HepG2 (cell line): ENCODE results near the gene AIFM1. TPM values are rescaled to one million over a fixed set of nuclear protein-coding genes. Genes with fewer than 3 reads are reported as not detected.

Source experiments
- ATAC-seq: fragments of 200-7000 bp; cut with Tn5 transposase; 3 replicates; pipeline ENCODE4 v1.9.1; 2020; ENCODE audit warnings: mild to moderate bottlenecking, moderate library complexity
- BruUV-seq: library from RNA; stranded (reverse); fragments of 400-500 nt; replicated peaks from 2 replicates; lab custom pipeline; 2021; lab: Mats Ljungman, UMichigan
- CTCF ChIA-PET: fragments of 300-600 bp; formaldehyde crosslinking; extraction: SDS; loops from one replicate; lab custom pipeline; 2021; ENCODE audit warnings: low total read pairs, inconsistent platforms, low intra/inter-chr PET ratio; lab: Yijun Ruan, JAX
- POLR2A ChIA-PET: fragments of 350-600 bp; sonication (Branson Sonifier 250); formaldehyde crosslinking; loops from one replicate; lab custom pipeline; 2020; ENCODE audit warnings: antibody characterized with exemption, inconsistent platforms; lab: Yijun Ruan, JAX
- DNase-seq: peaks from one replicate; pipeline ENCODE4 v3.0.0-alpha.2; 2015; ENCODE audit warnings: low spot score
- FAIRE-seq: peaks from 3 replicates; lab custom pipeline; 2011; peaks lifted over from hg19 to GRCh38; lab: Jason Lieb, UNC
- H2AFZ ChIP-seq: one replicate; pipeline ENCODE4 v1.6.1; 2011; ENCODE audit warnings: low read length, inconsistent platforms
- H3K27ac ChIP-seq: fragments of 300-600 bp; 3 replicates; pipeline ENCODE4 v1.8.0; 2011; ENCODE audit warnings: mixed run types, mild to moderate bottlenecking, mixed read lengths, low read length, inconsistent platforms; ENCODE audit not compliant: insufficient read depth; ENCODE audit errors: extremely low read length
- H3K27me3 ChIP-seq, 2 experiments: fragments of 200-600 bp in 1 of 2; 2 replicates in 1 of 2; 3 replicates in 1 of 2; pipeline versions ENCODE4 v1.6.0 to v1.8.0; 2011; ENCODE audit warnings: low read length in 2 of 2, mild to moderate bottlenecking in 2 of 2, moderate library complexity in 2 of 2, inconsistent platforms in 1 of 2; ENCODE audit not compliant: insufficient read depth in 2 of 2, control insufficient read depth in 1 of 2
- H3K36me3 ChIP-seq, 2 experiments: fragments of 200-600 bp in 1 of 2; replicated peaks in 1 of 2; 2 replicates in 1 of 2; 3 replicates in 1 of 2; pipeline versions ENCODE4 v1.5.1 to v1.8.0; 2011; ENCODE audit warnings: low read length in 2 of 2, inconsistent platforms in 1 of 2; ENCODE audit not compliant: insufficient read depth in 2 of 2, control insufficient read depth in 1 of 2
- H3K4me1 ChIP-seq: 2 replicates; pipeline ENCODE4 v1.5.1; 2012; ENCODE audit warnings: low read length, inconsistent platforms; ENCODE audit not compliant: insufficient read depth
- H3K4me2 ChIP-seq: 2 replicates; pipeline ENCODE4 v1.6.0; 2011; ENCODE audit warnings: low read depth, low read length, inconsistent platforms
- H3K4me3 ChIP-seq, 3 experiments: fragments of 200-600 bp in 1 of 3; sonication (generic), shearing (Covaris generic) in 1 of 3; replicated peaks in 1 of 3; 2 replicates each; pipeline ENCODE4 v1.5.1; 2011 to 2016; ENCODE audit warnings: low read length in 3 of 3, inconsistent platforms in 2 of 3, low read depth in 2 of 3, mild to moderate bottlenecking in 2 of 3, control low read depth in 1 of 3, mixed read lengths in 1 of 3; ENCODE audit not compliant: insufficient read depth in 1 of 3
- H3K79me2 ChIP-seq: one replicate; pipeline ENCODE4 v1.6.1; 2011; ENCODE audit warnings: low read length, inconsistent platforms; ENCODE audit not compliant: insufficient read depth
- H3K9ac ChIP-seq: 2 replicates; pipeline ENCODE4 v1.6.0; 2011; ENCODE audit warnings: mild to moderate bottlenecking, low read depth, low read length, inconsistent platforms; ENCODE audit not compliant: insufficient read depth
- H3K9me3 ChIP-seq: 2 replicates; pipeline ENCODE4 v1.5.1; 2012; ENCODE audit warnings: mild to moderate bottlenecking, low read length
- H4K20me1 ChIP-seq: 2 replicates; pipeline ENCODE4 v1.6.0; 2011; ENCODE audit warnings: inconsistent platforms, mild to moderate bottlenecking, low read length, moderate library complexity; ENCODE audit not compliant: insufficient read depth
- ATF7 ChIP-seq, 2 experiments: fragments of 450-650 bp in 1 of 2; sonication (generic) in 1 of 2; formaldehyde crosslinking in 1 of 2; IDR thresholded peaks; 2 replicates each; pipeline versions ENCODE4 v1.4.0 to v1.6.1; 2016 to 2020; ENCODE audit warnings: antibody characterized with exemption in 1 of 2, mild to moderate bottlenecking in 1 of 2, missing genetic modification reagents in 1 of 2
- CAMTA2 ChIP-seq: sonication (generic); formaldehyde crosslinking; IDR thresholded peaks from 2 replicates; pipeline ENCODE4 v1.4.0; 2020; ENCODE audit warnings: mild to moderate bottlenecking, missing genetic modification reagents, borderline replicate concordance
- CCAR2 ChIP-seq: fragments of 200-400 bp; formaldehyde crosslinking; optimal IDR thresholded peaks from 2 replicates; pipeline ENCODE3; 2018; ENCODE audit warnings: low read depth, mild to moderate bottlenecking, low read length, moderate library complexity
- ELF1 ChIP-seq: sonication (generic); formaldehyde crosslinking; IDR thresholded peaks from 2 replicates; pipeline ENCODE4 v1.4.0; 2020; ENCODE audit warnings: missing genetic modification reagents
- GATAD2A ChIP-seq: IDR thresholded peaks from 2 replicates; pipeline ENCODE4 v1.6.1; 2016
- PLSCR1 ChIP-seq: sonication (generic); formaldehyde crosslinking; IDR thresholded peaks from 2 replicates; pipeline ENCODE4 v1.5.0; 2020; ENCODE audit warnings: missing genetic modification reagents, mild to moderate bottlenecking, borderline replicate concordance
- PRDM4 ChIP-seq: sonication (generic); formaldehyde crosslinking; IDR thresholded peaks from 2 replicates; pipeline ENCODE4 v1.9.0; 2021; ENCODE audit warnings: missing genetic modification reagents, borderline replicate concordance
- TSC22D2 ChIP-seq: sonication (generic); formaldehyde crosslinking; IDR thresholded peaks from 2 replicates; pipeline ENCODE4 v1.5.1; 2020; ENCODE audit warnings: missing genetic modification reagents, mild to moderate bottlenecking, borderline replicate concordance
- ZBTB25 ChIP-seq: IDR thresholded peaks from 2 replicates; pipeline ENCODE4 v1.6.1; 2018; ENCODE audit warnings: missing genetic modification reagents
- ZNF17 ChIP-seq: sonication (generic); formaldehyde crosslinking; IDR thresholded peaks from 2 replicates; pipeline ENCODE4 v1.5.0; 2020; ENCODE audit warnings: mild to moderate bottlenecking, missing genetic modification reagents
- ZNF232 ChIP-seq: sonication (generic); formaldehyde crosslinking; IDR thresholded peaks from 2 replicates; pipeline ENCODE4 v1.4.0; 2020; ENCODE audit warnings: missing genetic modification reagents, borderline replicate concordance
- ZNF30 ChIP-seq: sonication (generic); formaldehyde crosslinking; IDR thresholded peaks from 2 replicates; pipeline ENCODE4 v1.5.0; 2020; ENCODE audit warnings: mild to moderate bottlenecking, missing genetic modification reagents
- ZNF430 ChIP-seq: sonication (generic); formaldehyde crosslinking; IDR thresholded peaks from 2 replicates; pipeline ENCODE4 v1.9.0; 2021; ENCODE audit warnings: mild to moderate bottlenecking, missing genetic modification reagents
- WGBS: methylation state at CpG from one replicate; pipeline ENCODE4 v1.1.6; 2017; ENCODE audit warnings: low lambda C conversion rate; 5-methylcytosine and 5-hydroxymethylcytosine counted together
- in situ Hi-C: cut with HindIII; loops from 2 replicates; pipeline ENCODE4 v1.10.0; 2017; ENCODE audit warnings: low pct_unique_long_range_greater_than_20kb; ENCODE audit not compliant: extremely low pct_ligation_motif_present
- intact Hi-C: fragments of 100-400 bp; cut with micrococcal nuclease; formaldehyde crosslinking; loops from one replicate; pipeline ENCODE4 v1.10.0; 2022; ENCODE audit not compliant: unreplicated experiment
- polyA plus RNA-seq, 8 experiments: library from polyadenylated mRNA; depleted of rRNA in 3 of 8; stranded (reverse) in 7 of 8; unstranded in 1 of 8; fragments of >200 nt; fragmentation: Illumina TruSeq in 4 of 8; extraction: Trizol in 4 of 8; gene quantifications; 2 replicates each; pipeline versions ENCODE4 v1.2.1 to v1.2.3, GENCODE V29; 2011 to 2016; ENCODE audit warnings: low read depth in 4 of 8, missing spikeins in 1 of 8, mixed read lengths in 1 of 8; ENCODE audit not compliant: insufficient read depth in 1 of 8
- total RNA-seq, 5 experiments: library from RNA; depleted of rRNA; stranded (reverse); fragments of >200 nt; fragmentation: Illumina TruSeq; extraction: Trizol; gene quantifications; 2 replicates each; pipeline ENCODE4 v1.2.3, GENCODE V29; 2016; ENCODE audit warnings: low read depth in 1 of 5

The AIFM1 gene
- total and polyA plus RNA-seq, 2 of the 13 experiments (the other 11 are each of a cell fraction or from before 2014, with no cell fraction given): 42.8 to 46.9 TPM

GRCh38 chrX:130176354-130176776, 10.7 kb upstream of the AIFM1 start:
- no peak overlapping the region for H2AFZ ChIP-seq
- H4K20me1 ChIP-seq: no peaks in the 10 kb centered on the region
- H3K4me3 ChIP-seq: no peak overlapping the region
- CTCF ChIA-PET: no interaction called here
- no peaks in the 10 kb centered on the region for H3K9me3 ChIP-seq
- intact Hi-C loops (no loop called here), in situ Hi-C loops (no loop called here)
- no peak overlapping the region; the same call in 1 of the 2 replicates for H3K4me2 ChIP-seq
- peaks cover 6% of the 10 kb centered on the region; the same call in 1 of the 2 replicates for H3K4me1 ChIP-seq
- no TSS peak for BruUV-seq
- FAIRE-seq (no peak), ATAC-seq (no peak), DNase-seq (no peak)
- H3K9ac ChIP-seq: no peak overlapping the region
- no peak for TF ChIP-seq CAMTA2
- TF ChIP-seq GATAD2A (CRISPR knock-in tag): no peak
- no peak for TF ChIP-seq ZBTB25 (CRISPR knock-in tag)
- no peak for TF ChIP-seq ZNF17 (CRISPR knock-in tag)
- H3K27ac ChIP-seq: no peak overlapping the region
- POLR2A ChIA-PET: interaction anchor here (1.1 to 2.7 kb wide), 2 partner anchors 11 to 23 kb away, joined by 4 to 9 read pairs; partner anchors contain the start of gene AIFM1
- H3K27me3 ChIP-seq: peaks cover 0 to 4% of the 10 kb centered on the region in 2 experiments; a peak in 2 of 5 replicates
- no peaks in the 10 kb centered on the region for H3K36me3 ChIP-seq
- no peaks in the 10 kb centered on the region for H3K79me2 ChIP-seq

- DNase-seq (no peak), FAIRE-seq (no peak), ATAC-seq (no peak)
- intact Hi-C loops (no loop called here), in situ Hi-C loops (no loop called here)
- Histone ChIP-seq H3K9me3 (no peaks in the 10 kb centered on the region), H2AFZ (no peak overlapping the region), H3K27me3 (peaks cover 0 to 4% of the 10 kb centered on the region in 2 experiments; a peak in 2 of 5 replicates), H3K4me3 (no peak overlapping the region), H3K36me3 (no peaks in the 10 kb centered on the region), H3K4me1 (peaks cover 6% of the 10 kb centered on the region; the same call in 1 of the 2 replicates), H3K4me2 (no peak overlapping the region), H3K79me2 (no peaks in the 10 kb centered on the region), H3K9ac (no peak overlapping the region), H3K27ac (no peak overlapping the region), H4K20me1 (no peaks in the 10 kb centered on the region)
- 45% methylated on average over 2 of the region's 2 CpGs for whole genome bisulfite sequencing
- ChIA-PET CTCF (no interaction called here), POLR2A (interaction anchor here (2.7 kb wide), 1 partner anchor 9 kb away, joined by 9 read pairs; the partner anchor contains the start of gene AIFM1)
- no TSS peak for BruUV-seq
- TF ChIP-seq ZNF30 (no peak), ZNF232 (no peak), ATF7 (IDR thresholded peaks at IDR 0.05) (no peak), ATF7 (CRISPR knock-in tag; IDR thresholded peaks at IDR 0.05) (no peak), PRDM4 (no peak), ZNF430 (no peak), PLSCR1 (CRISPR knock-in tag) (no peak), ELF1 (no peak), CCAR2 (no peak), TSC22D2 (CRISPR knock-in tag) (no peak)
These were observed 9.3 kb upstream of the AIFM1 start for GRCh38 chrX:130174937-130175336.
